ENCODE measurements around the gene SIKE1. TPM values are rescaled to one million over a fixed set of nuclear protein-coding genes. Genes with fewer than 3 reads are reported as not detected.
"Not testable (repeated sequence)": the region's sequence is repeated elsewhere in the genome, so short reads cannot be mapped to it uniquely, and the experiment has no call there.

Gene SIKE1
- total RNA-seq, 4 donors from 2014 or later: 19.8 to 58.1 (median 44.0) TPM

GRCh38 chr1:114755006-114755931, 25.2 kb downstream of the SIKE1 start:
- Histone ChIP-seq H3K27me3 (no peaks in the 10 kb centered on the region), H3K36me3 (no peaks in the 10 kb centered on the region), H3K27ac (no peak overlapping the region), H3K9me3 (no peaks in the 10 kb centered on the region), H3K4me3 (peak overlapping the region in 1 of 4 donors; percentile 86), H3K4me1 (peaks cover 0 to 73% (median 52%) of the 10 kb centered on the region in 4 donors)
- DNase-seq (ENCODE audit: low spot score in 2 of 2): no peak
- TF ChIP-seq EP300 (IDR thresholded peaks at IDR 0.05): no peak
- no peak for TF ChIP-seq POLR2A (IDR thresholded peaks at IDR 0.05)
- no peak for TF ChIP-seq CTCF (IDR thresholded peaks at IDR 0.05)
- 42 to 51% methylated on average over 7 of the region's 7 CpGs for WGBS, 2 donors

DNA sequence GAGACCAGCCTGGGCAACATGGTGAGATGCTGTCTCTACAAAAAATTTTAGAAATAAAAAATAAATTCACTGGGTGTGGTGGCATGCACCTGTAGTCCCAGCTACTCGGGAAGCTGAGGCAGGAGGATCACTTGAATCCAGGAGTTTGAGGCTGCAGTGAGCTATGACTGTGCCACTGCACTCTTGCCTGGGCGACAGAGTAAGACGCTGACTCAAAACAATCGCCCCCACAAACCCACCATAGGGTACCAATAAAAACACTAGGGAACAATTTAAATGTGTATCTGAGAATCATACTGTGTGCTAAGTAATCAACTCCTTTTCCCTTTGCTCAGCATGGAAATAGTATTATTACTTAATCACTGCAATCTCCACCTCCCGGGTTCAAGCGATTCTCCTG, 26.8 kb downstream of the SIKE1 start:
- 85 to 88% methylated on average over 6 of the region's 6 CpGs for WGBS, 2 donors
- peaks cover 0 to 89% (median 63%) of the 10 kb centered on the region in 4 donors for H3K4me1 ChIP-seq
- not testable (repeated sequence) for H3K27me3 ChIP-seq; H3K9me3 ChIP-seq; H3K27ac ChIP-seq; DNase-seq (ENCODE audit: low spot score in 2 of 2); H3K4me3 ChIP-seq
- peaks cover 0 to 13% (median 0%) of the 10 kb centered on the region in 3 donors for H3K36me3 ChIP-seq

GRCh38 chr1:114753143-114753542, 27.3 kb downstream of the SIKE1 start:
- Histone ChIP-seq H3K27ac (no peak overlapping the region), H3K36me3 (peaks cover 0 to 13% (median 0%) of the 10 kb centered on the region in 3 donors), H3K27me3 (no peaks in the 10 kb centered on the region), H3K4me3 (no peak overlapping the region), H3K4me1 (peaks cover 0 to 88% (median 67%) of the 10 kb centered on the region in 4 donors), H3K9me3 (no peaks in the 10 kb centered on the region)
- TF ChIP-seq CTCF (IDR thresholded peaks at IDR 0.05) (no peak), EP300 (IDR thresholded peaks at IDR 0.05) (no peak), POLR2A (IDR thresholded peaks at IDR 0.05) (no peak)
- DNase-seq (ENCODE audit: low spot score in 2 of 2): no peak
- 57 to 63% methylated on average over 4 of the region's 4 CpGs for WGBS, 2 donors

GRCh38 chr1:114750780-114751179, 29.7 kb downstream of the SIKE1 start:
- no peaks in the 10 kb centered on the region for H3K27me3 ChIP-seq
- 60 to 63% methylated on average over 5 of the region's 5 CpGs for WGBS, 2 donors
- H3K4me3 ChIP-seq: no peak overlapping the region
- no peak for DNase-seq (ENCODE audit: low spot score in 2 of 2)
- H3K27ac ChIP-seq: no peak overlapping the region
- H3K9me3 ChIP-seq: no peaks in the 10 kb centered on the region
- H3K4me1 ChIP-seq: peaks cover 0 to 97% (median 59%) of the 10 kb centered on the region in 4 donors
- peaks cover 0 to 23% (median 0%) of the 10 kb centered on the region in 3 donors for H3K36me3 ChIP-seq
- no peak for TF ChIP-seq EP300 (IDR thresholded peaks at IDR 0.05)
- no peak for TF ChIP-seq POLR2A (IDR thresholded peaks at IDR 0.05)

GRCh38 chr1:114749835-114750234, 30.6 kb downstream of the SIKE1 start:
- Histone ChIP-seq H3K9me3 (no peaks in the 10 kb centered on the region), H3K27ac (no peak overlapping the region), H3K36me3 (peaks cover 0 to 24% (median 0%) of the 10 kb centered on the region in 3 donors), H3K4me3 (no peak overlapping the region), H3K27me3 (no peaks in the 10 kb centered on the region), H3K4me1 (peaks cover 0 to 97% (median 51%) of the 10 kb centered on the region in 4 donors)
- TF ChIP-seq CTCF (IDR thresholded peaks at IDR 0.05) (no peak), POLR2A (IDR thresholded peaks at IDR 0.05) (no peak), EP300 (IDR thresholded peaks at IDR 0.05) (no peak)
- DNase-seq (ENCODE audit: low spot score in 2 of 2): no peak
- 65 to 70% methylated on average over 5 of the region's 5 CpGs for WGBS, 2 donors

- DNase-seq (ENCODE audit: low spot score in 2 of 2): no peak
- H3K36me3 ChIP-seq: peaks cover 0 to 39% (median 0%) of the 10 kb centered on the region in 3 donors
- 80 to 87% methylated on average over 6 of the region's 6 CpGs for WGBS, 2 donors
Observed at GRCh38 chr1:114746450-114747121, 33.9 kb downstream of the SIKE1 start.

More at GRCh38 chr1:114746450-114747121, 33.9 kb downstream of the SIKE1 start:
- no peak overlapping the region for H3K4me3 ChIP-seq
- TF ChIP-seq EP300 (IDR thresholded peaks at IDR 0.05) (no peak), POLR2A (IDR thresholded peaks at IDR 0.05) (no peak), CTCF (IDR thresholded peaks at IDR 0.05) (no peak)
- H3K4me1 ChIP-seq: peaks cover 0 to 80% (median 28%) of the 10 kb centered on the region in 4 donors
- no peaks in the 10 kb centered on the region for H3K27me3 ChIP-seq
- H3K9me3 ChIP-seq: no peaks in the 10 kb centered on the region
- H3K27ac ChIP-seq: no peak overlapping the region
